Stimulated activated CD8-positive, alpha-beta memory T cell treated with anti-CD3 and anti-CD28 coated beads, Interleukin-15, amount 100 ng/mL, for 1 hour (primary cell): Measurements from ENCODE around the gene HYPK.
"Not testable (repeated sequence)": the region's sequence is repeated elsewhere in the genome, so short reads cannot be mapped to it uniquely, and the experiment has no call there.

Source experiments
- DNase-seq: peaks from one replicate; pipeline ENCODE4 v3.0.0-alpha.2; 2020; ENCODE audit warnings: low read depth

The HYPK gene

GRCh38 chr15:43795997-43796396 is 4.4 kb upstream of the HYPK start:
- DNase-seq: no peak

GRCh38 chr15:43796566-43796965 is 3.8 kb upstream of the HYPK start:
- no peak for DNase-seq

GRCh38 chr15:43799209-43799944 is 1.0 kb upstream of the HYPK start:
- DNase-seq: no peak

- no peak for DNase-seq
Observed at GRCh38 chr15:43799945-43800285, 484 bp upstream of the HYPK start, which contains the start of gene SERINC4. Gene SERINC4, minus strand, starts transcription at chr15:43800220. Its CDS starts 234 bp downstream, at chr15:43799986.

- DNase-seq: not testable (repeated sequence)
Observed at GRCh38 chr15:43802676-43803075, 2.3 kb downstream of the HYPK start.

GRCh38 chr15:43808435-43808950 is 8.1 kb downstream of the HYPK start:
- DNase-seq: no peak

GRCh38 chr15:43808960-43809678 is 8.7 kb downstream of the HYPK start:
- no peak for DNase-seq

GRCh38 chr15:43815064-43815463 is 14.7 kb downstream of the HYPK start:
- DNase-seq: not testable (repeated sequence)

- no peak for DNase-seq
Observed at GRCh38 chr15:43821505-43821904, 21.1 kb downstream of the HYPK start.

GRCh38 chr15:43824302-43825246 is 24.2 kb downstream of the HYPK start, which contains the start of gene MFAP1:
Gene MFAP1, minus strand, starts transcription at chr15:43824690. Its CDS starts 121 bp downstream, at chr15:43824569.
- DNase-seq: peak; percentile 80

- DNase-seq: not testable (repeated sequence)
Observed at GRCh38 chr15:43825305-43825704, 24.9 kb downstream of the HYPK start.

- no peak for DNase-seq
Observed at GRCh38 chr15:43826029-43826507, 25.7 kb downstream of the HYPK start.

GRCh38 chr15:43826508-43827341 is 26.3 kb downstream of the HYPK start, which contains the start of gene WDR76:
Gene WDR76, plus strand, starts transcription at chr15:43827002. Its CDS starts 31 bp downstream, at chr15:43827033.
- peak; percentile 36 for DNase-seq

GRCh38 chr15:43828061-43828657 is 27.8 kb downstream of the HYPK start:
- no peak for DNase-seq

GRCh38 chr15:43829951-43830540 is 29.6 kb downstream of the HYPK start:
- DNase-seq: not testable (repeated sequence)

- DNase-seq: not testable (repeated sequence)
Observed at GRCh38 chr15:43830691-43831275, 30.4 kb downstream of the HYPK start.

- not testable (repeated sequence) for DNase-seq
Observed at GRCh38 chr15:43831519-43832052, 31.2 kb downstream of the HYPK start.

GRCh38 chr15:43832485-43832884 is 32.1 kb downstream of the HYPK start:
- DNase-seq: not testable (repeated sequence)

- no peak for DNase-seq
Observed at GRCh38 chr15:43845421-43845820, 45.0 kb downstream of the HYPK start.
